GM12873 (cell line): Measurements from ENCODE around the gene LIN9.

Experiments used
- TF ChIP-seq, protein P1 (sequence below): IDR thresholded peaks from 2 replicates; pipeline ENCODE4 v1.5.1; 2012; ENCODE audit warnings: low read depth, mild to moderate bottlenecking, moderate library complexity, low read length, control low read depth; ENCODE audit not compliant: insufficient read depth; ENCODE audit errors: missing control alignments

Gene LIN9

DNA sequence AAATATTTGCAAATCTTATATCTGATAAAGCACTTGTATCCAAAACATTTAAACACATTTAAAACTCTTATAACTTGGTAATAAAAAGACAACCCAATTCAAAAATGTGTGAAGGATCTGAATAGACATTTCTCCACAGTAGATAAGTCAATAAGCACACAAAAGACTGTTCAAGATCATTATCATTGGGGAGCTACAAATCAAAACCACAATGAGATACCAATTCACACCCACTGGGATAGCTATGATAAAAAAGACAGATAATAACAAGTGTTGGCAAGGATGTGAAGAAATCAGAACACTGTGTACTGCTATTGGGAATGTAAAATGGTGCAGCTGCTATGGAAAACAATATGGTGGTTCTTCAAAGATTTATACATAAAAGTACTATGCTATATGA lies 5.1 kb upstream of the LIN9 start:
- TF ChIP-seq, protein P1, sequence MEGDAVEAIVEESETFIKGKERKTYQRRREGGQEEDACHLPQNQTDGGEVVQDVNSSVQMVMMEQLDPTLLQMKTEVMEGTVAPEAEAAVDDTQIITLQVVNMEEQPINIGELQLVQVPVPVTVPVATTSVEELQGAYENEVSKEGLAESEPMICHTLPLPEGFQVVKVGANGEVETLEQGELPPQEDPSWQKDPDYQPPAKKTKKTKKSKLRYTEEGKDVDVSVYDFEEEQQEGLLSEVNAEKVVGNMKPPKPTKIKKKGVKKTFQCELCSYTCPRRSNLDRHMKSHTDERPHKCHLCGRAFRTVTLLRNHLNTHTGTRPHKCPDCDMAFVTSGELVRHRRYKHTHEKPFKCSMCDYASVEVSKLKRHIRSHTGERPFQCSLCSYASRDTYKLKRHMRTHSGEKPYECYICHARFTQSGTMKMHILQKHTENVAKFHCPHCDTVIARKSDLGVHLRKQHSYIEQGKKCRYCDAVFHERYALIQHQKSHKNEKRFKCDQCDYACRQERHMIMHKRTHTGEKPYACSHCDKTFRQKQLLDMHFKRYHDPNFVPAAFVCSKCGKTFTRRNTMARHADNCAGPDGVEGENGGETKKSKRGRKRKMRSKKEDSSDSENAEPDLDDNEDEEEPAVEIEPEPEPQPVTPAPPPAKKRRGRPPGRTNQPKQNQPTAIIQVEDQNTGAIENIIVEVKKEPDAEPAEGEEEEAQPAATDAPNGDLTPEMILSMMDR: no peak

DNA sequence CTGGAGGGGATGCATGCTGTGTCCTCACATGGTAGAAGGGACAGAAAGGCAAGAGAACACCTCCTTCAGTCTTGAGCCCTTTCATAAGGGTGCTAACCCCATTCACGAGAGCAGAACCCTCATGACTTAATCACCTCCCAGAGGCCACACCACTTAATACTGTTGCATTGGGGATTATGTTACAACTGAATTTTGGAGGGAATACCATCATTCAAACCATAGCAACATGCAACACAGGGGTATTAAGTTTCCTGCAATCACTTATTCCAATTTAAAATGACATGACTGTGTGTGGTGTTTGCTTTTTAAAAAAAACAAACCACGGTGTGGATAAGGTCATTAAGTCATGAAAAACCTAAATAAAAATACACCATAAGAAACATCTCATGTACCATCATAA lies 3.1 kb upstream of the LIN9 start:
- TF ChIP-seq, protein P1: no peak

DNA sequence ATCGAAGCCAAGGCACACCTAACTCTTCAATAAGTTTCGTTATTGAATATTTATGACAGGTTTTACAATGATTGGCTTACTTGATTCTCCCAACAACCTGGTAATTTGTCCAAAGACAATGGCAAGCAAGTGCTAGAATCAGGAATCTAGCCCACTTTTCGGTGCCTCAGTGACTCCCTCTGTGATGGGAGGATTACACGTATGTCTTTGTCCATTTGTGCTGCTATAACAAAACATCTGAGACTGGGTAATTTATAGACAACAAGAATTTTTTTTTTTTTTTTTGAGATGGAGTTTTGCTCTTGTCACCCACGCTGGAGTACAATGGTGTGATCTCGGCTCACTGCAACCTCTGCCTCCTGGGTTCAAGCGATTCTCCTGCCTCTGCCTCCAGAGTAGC lies 2.4 kb upstream of the LIN9 start:
- TF ChIP-seq, protein P1: no peak

DNA sequence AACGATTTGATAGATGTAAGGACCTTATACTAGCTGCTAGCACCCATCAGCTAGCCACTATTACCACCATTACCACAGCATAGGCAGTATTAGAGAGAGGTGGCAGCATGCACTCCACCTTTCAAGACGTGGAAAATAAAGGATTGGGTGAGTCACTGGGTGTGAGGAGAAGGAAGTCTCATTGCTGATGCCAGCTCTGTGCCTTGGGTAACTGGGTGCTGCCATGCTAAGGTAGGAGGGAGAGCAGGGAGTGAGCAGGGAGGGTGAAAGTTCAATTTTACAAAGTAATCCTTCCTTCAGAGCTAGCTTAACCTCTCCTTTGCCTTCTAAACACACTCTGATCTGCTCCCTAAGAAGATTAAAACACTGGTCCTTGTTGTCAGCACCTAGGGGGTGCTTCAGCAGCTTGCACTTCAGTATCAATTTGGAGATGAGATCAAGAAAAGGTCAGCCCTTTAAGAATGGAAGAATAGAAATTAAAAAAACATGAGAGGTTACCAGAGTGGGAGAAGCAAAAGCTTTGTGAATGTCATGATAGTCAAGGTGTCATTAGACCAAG lies 1.8 kb upstream of the LIN9 start:
- TF ChIP-seq, protein P1: no peak

DNA sequence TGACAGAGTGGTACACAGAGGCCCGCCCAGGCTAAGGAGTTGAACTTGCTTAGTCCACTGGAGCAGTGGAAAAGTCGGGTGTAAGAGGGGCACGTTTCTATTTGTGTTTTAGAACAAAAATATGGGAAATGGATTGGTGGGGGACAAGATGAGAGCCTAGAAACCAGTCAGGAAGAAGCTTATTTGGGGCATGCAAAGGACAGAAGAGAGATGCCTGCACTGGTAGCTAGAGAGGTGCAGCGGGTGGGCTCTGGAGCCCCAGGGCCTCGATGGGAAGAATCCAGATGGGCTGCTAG lies 1.2 kb upstream of the LIN9 start:
- TF ChIP-seq, protein P1: no peak

DNA sequence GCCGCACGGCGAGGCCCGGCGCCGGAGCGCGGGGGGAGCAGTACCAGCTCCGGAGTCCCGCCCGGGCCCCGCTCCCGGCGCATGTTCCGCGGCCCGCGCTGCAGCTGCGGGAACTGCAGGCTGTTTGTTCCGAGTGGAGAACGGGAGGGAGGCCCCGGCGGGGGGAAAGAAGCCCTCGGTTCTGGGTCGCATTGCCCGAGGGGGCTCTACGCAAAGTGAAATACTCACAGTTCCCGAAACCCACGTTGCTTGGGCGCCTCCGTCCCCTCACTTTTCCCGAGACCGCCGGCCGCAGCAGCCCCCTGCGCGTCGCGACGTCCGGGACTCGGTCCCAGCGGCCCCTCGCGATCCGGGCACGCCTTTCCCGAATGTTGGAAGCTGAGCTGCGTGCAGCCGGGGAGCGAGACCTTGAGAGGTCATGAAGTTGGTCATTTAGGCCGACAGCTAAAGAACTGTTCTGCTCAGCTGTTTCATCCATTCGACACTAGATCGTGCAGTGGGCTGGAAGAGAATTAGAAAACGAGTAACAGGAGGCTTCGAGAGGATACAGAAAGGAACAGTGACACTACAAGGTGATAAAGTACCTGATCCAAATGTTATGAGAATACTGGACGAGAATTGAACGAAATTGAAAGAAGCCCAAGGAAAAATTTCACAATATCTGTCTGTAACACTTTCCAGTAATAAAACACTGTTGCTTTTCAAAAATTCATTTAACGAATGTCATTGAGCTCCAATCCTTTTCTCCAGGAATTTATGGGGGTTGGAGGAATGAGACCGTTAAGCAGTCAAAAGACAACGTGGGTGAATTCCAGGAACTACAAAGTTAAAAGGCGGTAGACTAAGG lies 657 bp upstream of the LIN9 start:
- TF ChIP-seq, protein P1: no peak

DNA sequence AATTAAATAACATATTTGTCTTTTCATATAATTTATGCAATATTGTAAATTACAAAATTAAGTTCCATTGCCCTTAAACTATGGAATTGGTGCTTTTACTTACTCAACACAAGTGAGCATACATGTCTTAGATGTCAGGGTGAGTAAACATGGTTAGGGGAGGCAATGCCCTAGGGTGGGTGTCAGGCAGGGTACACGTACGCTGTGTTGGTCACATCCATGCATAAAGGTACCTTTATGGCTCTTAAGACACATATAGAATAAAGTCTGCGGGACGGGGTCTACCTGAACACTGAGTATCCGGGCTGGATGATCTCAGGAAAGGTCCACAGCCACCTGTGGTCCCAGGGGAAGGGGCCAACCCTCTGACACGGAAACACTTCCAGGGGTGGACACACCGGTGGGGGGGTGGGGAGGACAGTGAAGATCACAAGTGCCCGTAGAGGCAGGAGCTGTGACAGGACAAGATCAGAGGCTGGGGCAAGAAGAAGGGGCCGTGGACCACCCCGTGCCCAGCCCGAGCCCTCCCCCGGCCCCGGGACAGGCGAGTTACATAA lies 720 bp downstream of the LIN9 start:
- TF ChIP-seq, protein P1: no peak
